H9 (cell line): ENCODE results near the gene RTTN. TPM values are rescaled to one million over a fixed set of nuclear protein-coding genes. Genes with fewer than 3 reads are reported as not detected.

ENCODE experiments used
- DNase-seq: peaks from one replicate; pipeline ENCODE4 v3.0.0-alpha.2; 2017
- H2AFZ ChIP-seq: one replicate; pipeline ENCODE4 v1.6.1; 2013; ENCODE audit warnings: mild to moderate bottlenecking, low read length, control low read depth, moderate library complexity
- H2AK5ac ChIP-seq: 2 replicates; pipeline ENCODE4 v1.6.1; 2013; ENCODE audit warnings: low read length, control low read depth, mixed read lengths; ENCODE audit not compliant: insufficient read length
- H2BK120ac ChIP-seq: one replicate; pipeline ENCODE4 v1.6.1; 2013; ENCODE audit warnings: low read depth, mild to moderate bottlenecking, low read length, control low read depth, inconsistent platforms; ENCODE audit not compliant: poor library complexity, severe bottlenecking
- H2BK12ac ChIP-seq: 2 replicates; pipeline ENCODE4 v1.6.1; 2013; ENCODE audit warnings: low read length, control low read depth, mixed read lengths, low read depth; ENCODE audit not compliant: insufficient read length
- H2BK15ac ChIP-seq: 2 replicates; pipeline ENCODE4 v1.6.1; 2013; ENCODE audit warnings: low read depth, low read length, control low read depth
- H2BK20ac ChIP-seq: one replicate; pipeline ENCODE4 v1.6.1; 2013; ENCODE audit warnings: low read depth, mild to moderate bottlenecking, low read length, control low read depth, inconsistent platforms; ENCODE audit not compliant: poor library complexity, severe bottlenecking
- H2BK5ac ChIP-seq: 2 replicates; pipeline ENCODE4 v1.6.1; 2013; ENCODE audit warnings: low read length, control low read depth, mixed read lengths; ENCODE audit not compliant: insufficient read length
- H3K14ac ChIP-seq: 2 replicates; pipeline ENCODE4 v1.6.1; 2013; ENCODE audit warnings: low read length, control low read depth; ENCODE audit not compliant: insufficient read depth
- H3K18ac ChIP-seq: 2 replicates; pipeline ENCODE4 v1.6.1; 2013; ENCODE audit warnings: low read depth, mild to moderate bottlenecking, mixed read lengths, low read length, control low read depth; ENCODE audit not compliant: insufficient read length
- H3K23ac ChIP-seq: 2 replicates; pipeline ENCODE4 v1.6.1; 2013; ENCODE audit warnings: low read length, control low read depth, mixed read lengths, low read depth; ENCODE audit not compliant: insufficient read length
- H3K23me2 ChIP-seq: 2 replicates; pipeline ENCODE4 v1.6.1; 2013; ENCODE audit warnings: low read depth, mild to moderate bottlenecking, mixed read lengths, low read length, control low read depth; ENCODE audit not compliant: insufficient read length, poor library complexity, severe bottlenecking
- H3K27ac ChIP-seq: 2 replicates; pipeline ENCODE4 v1.5.1; 2013; ENCODE audit warnings: low read length, control low read depth, mixed read lengths, low read depth; ENCODE audit not compliant: insufficient read length
- H3K27me3 ChIP-seq: 2 replicates; pipeline ENCODE4 v1.6.1; 2013; ENCODE audit warnings: low read length, control low read depth, inconsistent platforms; ENCODE audit not compliant: insufficient read depth
- H3K4ac ChIP-seq: 2 replicates; pipeline ENCODE4 v1.6.1; 2013; ENCODE audit warnings: low read depth, mild to moderate bottlenecking, control low read depth, inconsistent platforms, low read length, moderate library complexity
- H3K4me1 ChIP-seq: 2 replicates; pipeline ENCODE4 v1.6.1; 2013; ENCODE audit warnings: low read length, control low read depth, inconsistent platforms; ENCODE audit not compliant: insufficient read depth
- H3K4me2 ChIP-seq: 2 replicates; pipeline ENCODE4 v1.6.1; 2013; ENCODE audit warnings: low read length, control low read depth, mixed read lengths; ENCODE audit not compliant: insufficient read length, insufficient read depth
- H3K56ac ChIP-seq: 2 replicates; pipeline ENCODE4 v1.6.1; 2013; ENCODE audit warnings: low read depth, mild to moderate bottlenecking, mixed read lengths, low read length, control low read depth; ENCODE audit not compliant: insufficient read length
- H3K79me1 ChIP-seq: 2 replicates; pipeline ENCODE4 v1.6.1; 2013; ENCODE audit warnings: low read depth, mild to moderate bottlenecking, moderate library complexity, low read length, control low read depth, inconsistent platforms; ENCODE audit not compliant: insufficient read depth, poor library complexity, severe bottlenecking
- H3K79me2 ChIP-seq: 2 replicates; pipeline ENCODE4 v1.6.1; 2013; ENCODE audit warnings: low read length, control low read depth, inconsistent platforms; ENCODE audit not compliant: insufficient read depth
- H3K9ac ChIP-seq: 2 replicates; pipeline ENCODE4 v1.6.1; 2013; ENCODE audit warnings: low read length, control low read depth, mixed read lengths; ENCODE audit not compliant: insufficient read length; ENCODE audit errors: extremely low read depth
- H3K9me3 ChIP-seq: one replicate; pipeline ENCODE4 v1.6.1; 2013; ENCODE audit warnings: low read depth, low read length, inconsistent platforms; ENCODE audit not compliant: control insufficient read depth
- H3T11ph ChIP-seq: one replicate; pipeline ENCODE4 v1.6.1; 2013; ENCODE audit warnings: mild to moderate bottlenecking, low read length, control low read depth, inconsistent platforms
- H4K20me1 ChIP-seq: one replicate; pipeline ENCODE4 v1.6.1; 2013; ENCODE audit not compliant: control insufficient read depth, insufficient read length, insufficient read depth
- H4K5ac ChIP-seq: 2 replicates; pipeline ENCODE4 v1.6.1; 2013; ENCODE audit warnings: low read depth, mild to moderate bottlenecking, mixed read lengths, low read length, control low read depth; ENCODE audit not compliant: insufficient read length
- H4K8ac ChIP-seq: replicated peaks from 2 replicates; pipeline ENCODE4 v1.6.1; 2013; ENCODE audit warnings: low read length, control low read depth, mixed read lengths, low read depth; ENCODE audit not compliant: insufficient read length
- H4K91ac ChIP-seq: 2 replicates; pipeline ENCODE4 v1.6.1; 2013; ENCODE audit warnings: low read depth, mild to moderate bottlenecking, moderate library complexity, mixed read lengths, low read length, control low read depth; ENCODE audit not compliant: insufficient read length
- H3K27ac Mint-ChIP-seq, 3 experiments: 2 replicates in 2 of 3; 3 replicates in 1 of 3; pipeline ENCODE4 v1.8.0; 2020 to 2021; ENCODE audit warnings: mixed read lengths in 3 of 3, mild to moderate bottlenecking in 1 of 3, moderate library complexity in 1 of 3
- H3K27me3 Mint-ChIP-seq: 2 replicates; pipeline ENCODE4 v1.8.0; 2021; ENCODE audit warnings: low read depth, mild to moderate bottlenecking, moderate library complexity, mixed read lengths
- H3K36me3 Mint-ChIP-seq, 3 experiments: 2 replicates in 2 of 3; 3 replicates in 1 of 3; pipeline ENCODE4 v1.8.0; 2020 to 2021; ENCODE audit warnings: low read depth in 3 of 3, mixed read lengths in 3 of 3; ENCODE audit not compliant: insufficient read depth in 1 of 3
- H3K4me1 Mint-ChIP-seq, 2 experiments: 2 replicates each; pipeline ENCODE4 v1.8.0; 2020; ENCODE audit warnings: mixed read lengths in 2 of 2
- H3K4me3 Mint-ChIP-seq, 2 experiments: 2 replicates in 1 of 2; 3 replicates in 1 of 2; pipeline ENCODE4 v1.8.0; 2020 to 2021; ENCODE audit warnings: mild to moderate bottlenecking in 2 of 2, mixed read lengths in 2 of 2, moderate library complexity in 1 of 2
- H3K9me3 Mint-ChIP-seq, 2 experiments: 2 replicates in 1 of 2; 3 replicates in 1 of 2; pipeline ENCODE4 v1.8.0; 2020; ENCODE audit warnings: mild to moderate bottlenecking in 2 of 2, mixed read lengths in 2 of 2, moderate library complexity in 1 of 2
- WGBS: extraction: QIAGEN DNeasy Blood & Tissue Kit; methylation state at CpG from one replicate; pipeline ENCODE4 v1.1.7; 2013; ENCODE audit warnings: missing lambda C conversion rate, low lambda C conversion rate, mixed read lengths; ENCODE audit not compliant: insufficient read length; ENCODE audit errors: extremely low coverage; 5-methylcytosine and 5-hydroxymethylcytosine counted together
- total RNA-seq: library from RNA; stranded (reverse); gene quantifications from 2 replicates; pipeline ENCODE4 v1.2.1, GENCODE V29; 2021
- TF ChIP-seq, protein P1 (sequence below): fragments of 200-600 bp; sonication (generic); conservative IDR thresholded peaks from 3 replicates; pipeline ENCODE4 v1.8.0; 2021; ENCODE audit warnings: antibody characterized with exemption, mild to moderate bottlenecking

RTTN gene
- total RNA-seq, 1 experiment from 2014 or later, result 17.6 TPM

DNA sequence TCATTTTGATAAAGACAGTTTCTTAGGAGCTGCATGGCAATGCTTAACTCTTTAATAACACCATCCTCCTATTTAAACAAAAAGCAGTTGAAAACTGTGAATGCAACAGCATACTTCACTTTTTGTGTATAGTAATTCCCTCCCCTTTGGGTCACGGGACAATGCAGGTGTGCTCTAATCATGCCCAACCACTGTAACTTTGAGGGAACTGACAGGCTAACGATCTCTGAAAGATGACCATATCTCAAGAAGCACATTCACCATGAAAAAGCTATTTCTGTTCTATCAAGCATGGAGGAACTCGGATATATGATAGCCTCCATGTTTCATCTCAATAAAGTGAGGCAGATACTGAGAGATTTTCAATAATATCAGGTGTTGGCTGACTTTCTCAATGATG is 176.8 kb downstream of the RTTN start:
- Mint-ChIP-seq H3K27ac (no peak overlapping the region), H3K36me3 (peaks cover 2 to 13% (median 10%) of the 10 kb centered on the region in 3 experiments; a peak in 6 of 7 replicates), H3K4me1 (peaks cover 6% of the 10 kb centered on the region in 2 experiments), H3K4me3 (no peak overlapping the region), H3K9me3 (no peaks in the 10 kb centered on the region), H3K27me3 (no peaks in the 10 kb centered on the region)
- Histone ChIP-seq H4K8ac (no peak overlapping the region), H3K9ac (no peak overlapping the region), H2BK20ac (no peak overlapping the region), H2AFZ (no peak overlapping the region), H3K18ac (no peak overlapping the region), H3K14ac (no peak overlapping the region), H2BK12ac (no peak overlapping the region), H2BK15ac (no peak overlapping the region), H4K5ac (no peak overlapping the region), H3K9me3 (no peaks in the 10 kb centered on the region), H3K23me2 (no peaks in the 10 kb centered on the region), H3K4ac (no peak overlapping the region), H3K27me3 (no peaks in the 10 kb centered on the region), H3K79me2 (no peaks in the 10 kb centered on the region), H2BK120ac (no peak overlapping the region), H3K4me2 (no peak overlapping the region), H2BK5ac (no peak overlapping the region), H3K23ac (no peak overlapping the region), H3T11ph (no peak overlapping the region), H3K56ac (no peak overlapping the region), H3K4me1 (no peaks in the 10 kb centered on the region), H4K20me1 (no peaks in the 10 kb centered on the region), H4K91ac (no peak overlapping the region), H3K27ac (no peak overlapping the region), H3K79me1 (no peaks in the 10 kb centered on the region), H2AK5ac (no peak overlapping the region)
- no peak for DNase-seq
- WGBS, result no CpG with 5 or more reads among the region's 3 CpGs
- TF ChIP-seq, protein P1, sequence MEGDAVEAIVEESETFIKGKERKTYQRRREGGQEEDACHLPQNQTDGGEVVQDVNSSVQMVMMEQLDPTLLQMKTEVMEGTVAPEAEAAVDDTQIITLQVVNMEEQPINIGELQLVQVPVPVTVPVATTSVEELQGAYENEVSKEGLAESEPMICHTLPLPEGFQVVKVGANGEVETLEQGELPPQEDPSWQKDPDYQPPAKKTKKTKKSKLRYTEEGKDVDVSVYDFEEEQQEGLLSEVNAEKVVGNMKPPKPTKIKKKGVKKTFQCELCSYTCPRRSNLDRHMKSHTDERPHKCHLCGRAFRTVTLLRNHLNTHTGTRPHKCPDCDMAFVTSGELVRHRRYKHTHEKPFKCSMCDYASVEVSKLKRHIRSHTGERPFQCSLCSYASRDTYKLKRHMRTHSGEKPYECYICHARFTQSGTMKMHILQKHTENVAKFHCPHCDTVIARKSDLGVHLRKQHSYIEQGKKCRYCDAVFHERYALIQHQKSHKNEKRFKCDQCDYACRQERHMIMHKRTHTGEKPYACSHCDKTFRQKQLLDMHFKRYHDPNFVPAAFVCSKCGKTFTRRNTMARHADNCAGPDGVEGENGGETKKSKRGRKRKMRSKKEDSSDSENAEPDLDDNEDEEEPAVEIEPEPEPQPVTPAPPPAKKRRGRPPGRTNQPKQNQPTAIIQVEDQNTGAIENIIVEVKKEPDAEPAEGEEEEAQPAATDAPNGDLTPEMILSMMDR, result no peak
